ENCODE results near the gene SYDE1.

SYDE1 gene

DNA sequence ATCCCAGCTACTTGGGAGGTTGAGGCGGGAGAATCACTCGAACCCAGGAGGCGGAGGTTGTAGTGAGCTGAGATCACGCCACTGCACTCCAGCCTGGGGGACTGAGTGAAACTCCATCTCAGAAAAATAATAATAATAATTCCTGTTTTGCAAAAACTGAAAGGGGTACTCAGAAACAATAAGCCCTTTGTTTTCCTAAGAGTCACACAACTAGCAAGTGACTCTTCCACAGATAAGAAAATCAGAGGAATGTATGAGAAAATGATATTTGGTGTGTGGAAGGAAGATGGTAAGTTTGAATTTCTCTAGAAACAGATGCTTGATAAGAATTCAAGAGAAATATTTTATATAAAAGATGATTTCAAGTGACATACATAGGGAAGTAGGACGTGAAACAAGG, 35.1 kb downstream of the SYDE1 start:
- Histone ChIP-seq H3F3A (ENCODE audit: insufficient read depth) (no peaks in the 10 kb centered on the region), H3K9ac (ENCODE audit: low read length) (no peak overlapping the region), H3K4me2 (ENCODE audit: low read depth, low read length, poor library complexity, severe bottlenecking) (no peak overlapping the region), H3K27ac (ENCODE audit: low read depth, low read length) (no peak overlapping the region), H3K27me3 (ENCODE audit: low read length) (no peaks in the 10 kb centered on the region), H3K36me3 (ENCODE audit: low read length) (no peaks in the 10 kb centered on the region), H2AFZ (ENCODE audit: low read depth, low read length, severe bottlenecking) (no peak overlapping the region), H4K20me1 (ENCODE audit: low read depth, low read length) (no peaks in the 10 kb centered on the region), H3K79me2 (ENCODE audit: insufficient read depth, low read length) (no peaks in the 10 kb centered on the region), H3K9me2 (replicated peaks; ENCODE audit: insufficient read depth, low read length) (no peaks in the 10 kb centered on the region), H3K4me3 (ENCODE audit: insufficient read depth, low read length, poor library complexity, severe bottlenecking) (no peak overlapping the region), H3K9me3 (ENCODE audit: insufficient read depth, low read length) (no peaks in the 10 kb centered on the region)
- no peak for TF ChIP-seq EZH2phosphoT487 (conservative IDR thresholded peaks at IDR 0.05; ENCODE audit: low read length)
- TF ChIP-seq, protein P1, sequence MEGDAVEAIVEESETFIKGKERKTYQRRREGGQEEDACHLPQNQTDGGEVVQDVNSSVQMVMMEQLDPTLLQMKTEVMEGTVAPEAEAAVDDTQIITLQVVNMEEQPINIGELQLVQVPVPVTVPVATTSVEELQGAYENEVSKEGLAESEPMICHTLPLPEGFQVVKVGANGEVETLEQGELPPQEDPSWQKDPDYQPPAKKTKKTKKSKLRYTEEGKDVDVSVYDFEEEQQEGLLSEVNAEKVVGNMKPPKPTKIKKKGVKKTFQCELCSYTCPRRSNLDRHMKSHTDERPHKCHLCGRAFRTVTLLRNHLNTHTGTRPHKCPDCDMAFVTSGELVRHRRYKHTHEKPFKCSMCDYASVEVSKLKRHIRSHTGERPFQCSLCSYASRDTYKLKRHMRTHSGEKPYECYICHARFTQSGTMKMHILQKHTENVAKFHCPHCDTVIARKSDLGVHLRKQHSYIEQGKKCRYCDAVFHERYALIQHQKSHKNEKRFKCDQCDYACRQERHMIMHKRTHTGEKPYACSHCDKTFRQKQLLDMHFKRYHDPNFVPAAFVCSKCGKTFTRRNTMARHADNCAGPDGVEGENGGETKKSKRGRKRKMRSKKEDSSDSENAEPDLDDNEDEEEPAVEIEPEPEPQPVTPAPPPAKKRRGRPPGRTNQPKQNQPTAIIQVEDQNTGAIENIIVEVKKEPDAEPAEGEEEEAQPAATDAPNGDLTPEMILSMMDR (IDR thresholded peaks at IDR 0.05; ENCODE audit: insufficient read depth, low read length, poor library complexity, severe bottlenecking): no peak

DNA sequence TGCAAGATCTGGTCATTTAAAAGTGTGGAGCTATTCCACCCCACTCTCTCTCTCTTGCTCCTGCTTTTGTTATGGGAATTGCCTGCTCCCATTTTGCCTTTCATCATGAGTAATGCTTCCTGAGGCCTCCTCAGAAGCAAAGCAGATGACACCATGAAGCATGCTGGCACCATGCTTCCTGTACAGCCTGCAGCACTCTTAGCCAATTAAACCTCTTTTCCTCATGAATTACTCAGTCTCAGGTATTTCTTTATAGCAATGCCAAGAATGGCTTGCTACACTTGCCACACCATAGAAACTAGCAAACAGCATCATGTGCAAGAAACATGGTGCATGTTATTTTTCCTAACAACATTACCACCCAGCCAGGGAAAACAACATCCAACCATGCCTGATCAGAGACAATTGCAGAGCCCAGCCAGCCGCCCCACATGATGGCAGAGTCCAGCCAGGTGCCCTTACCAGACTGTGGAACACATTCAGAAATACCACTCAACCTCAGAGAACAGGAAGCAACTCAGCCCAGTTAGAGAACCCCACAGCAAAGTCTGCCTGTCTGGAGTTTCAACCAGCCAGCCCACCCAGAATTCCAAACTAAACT, 36.9 kb downstream of the SYDE1 start:
- H3K79me2 ChIP-seq (ENCODE audit: insufficient read depth, low read length): no peaks in the 10 kb centered on the region
- no peak overlapping the region for H3K4me2 ChIP-seq (ENCODE audit: low read depth, low read length, poor library complexity, severe bottlenecking)
- no peaks in the 10 kb centered on the region for H4K20me1 ChIP-seq (ENCODE audit: low read depth, low read length)
- no peak overlapping the region for H3K4me3 ChIP-seq (ENCODE audit: insufficient read depth, low read length, poor library complexity, severe bottlenecking)
- H3K36me3 ChIP-seq (ENCODE audit: low read length): no peaks in the 10 kb centered on the region
- H3K9ac ChIP-seq (ENCODE audit: low read length): no peak overlapping the region
- TF ChIP-seq, protein P1 (IDR thresholded peaks at IDR 0.05; ENCODE audit: insufficient read depth, low read length, poor library complexity, severe bottlenecking): no peak
- TF ChIP-seq EZH2phosphoT487 (conservative IDR thresholded peaks at IDR 0.05; ENCODE audit: low read length): no peak
- no peak overlapping the region for H2AFZ ChIP-seq (ENCODE audit: low read depth, low read length, severe bottlenecking)
- no peaks in the 10 kb centered on the region for H3K9me2 ChIP-seq (replicated peaks; ENCODE audit: insufficient read depth, low read length)
- H3K27me3 ChIP-seq (ENCODE audit: low read length): no peaks in the 10 kb centered on the region
- no peak overlapping the region for H3K27ac ChIP-seq (ENCODE audit: low read depth, low read length)
- no peaks in the 10 kb centered on the region for H3F3A ChIP-seq (ENCODE audit: insufficient read depth)
- no peaks in the 10 kb centered on the region for H3K9me3 ChIP-seq (ENCODE audit: insufficient read depth, low read length)

DNA sequence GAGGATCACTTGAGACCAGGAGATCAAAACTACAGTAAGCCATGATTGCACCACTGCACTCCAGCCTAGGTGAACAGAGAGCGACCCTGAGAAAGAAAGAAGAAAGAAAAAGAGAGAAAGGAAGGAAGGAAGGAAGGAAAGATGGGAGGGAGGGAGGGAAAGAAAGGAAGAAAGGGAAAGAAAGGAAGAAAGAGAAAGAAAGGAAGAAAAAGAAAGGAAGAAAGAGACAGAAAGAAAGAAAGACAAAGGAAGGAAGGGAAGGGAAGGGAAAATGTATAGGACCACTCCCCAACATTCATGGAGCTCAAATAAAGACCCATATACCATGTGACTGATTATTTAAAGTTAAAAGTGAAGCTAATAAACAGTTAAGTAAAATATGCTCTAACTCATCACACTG, 39.9 kb downstream of the SYDE1 start:
- Histone ChIP-seq H3K36me3 (ENCODE audit: low read length) (no peaks in the 10 kb centered on the region), H3K9me3 (ENCODE audit: insufficient read depth, low read length) (no peaks in the 10 kb centered on the region), H3K4me2 (ENCODE audit: low read depth, low read length, poor library complexity, severe bottlenecking) (no peak overlapping the region), H3F3A (ENCODE audit: insufficient read depth) (no peaks in the 10 kb centered on the region), H3K27me3 (ENCODE audit: low read length) (no peaks in the 10 kb centered on the region), H3K9ac (ENCODE audit: low read length) (no peak overlapping the region), H3K27ac (ENCODE audit: low read depth, low read length) (no peak overlapping the region), H3K4me3 (ENCODE audit: insufficient read depth, low read length, poor library complexity, severe bottlenecking) (no peak overlapping the region), H3K9me2 (replicated peaks; ENCODE audit: insufficient read depth, low read length) (no peaks in the 10 kb centered on the region), H4K20me1 (ENCODE audit: low read depth, low read length) (no peaks in the 10 kb centered on the region), H3K79me2 (ENCODE audit: insufficient read depth, low read length) (no peaks in the 10 kb centered on the region), H2AFZ (ENCODE audit: low read depth, low read length, severe bottlenecking) (no peak overlapping the region)
- TF ChIP-seq, protein P1 (IDR thresholded peaks at IDR 0.05; ENCODE audit: insufficient read depth, low read length, poor library complexity, severe bottlenecking): no peak
- no peak for TF ChIP-seq EZH2phosphoT487 (conservative IDR thresholded peaks at IDR 0.05; ENCODE audit: low read length)
